HEK293 (cell line): ENCODE measurements around the gene FBXO45.

Experiments used
- ELK4 ChIP-seq: IDR thresholded peaks from 2 replicates; pipeline ENCODE4 v1.6.1; 2011; ENCODE audit warnings: mild to moderate bottlenecking, low read depth, low read length, borderline replicate concordance
- GFI1B ChIP-seq: fragments of 450-650 bp; formaldehyde crosslinking; IDR thresholded peaks from 2 replicates; pipeline ENCODE4 v1.5.1; 2016; ENCODE audit warnings: missing biosample characterization, missing genetic modification characterization
- HOXC10 ChIP-seq: sonication (generic); formaldehyde crosslinking; IDR thresholded peaks from 2 replicates; pipeline ENCODE4 v1.8.1; 2023; ENCODE audit warnings: mild to moderate bottlenecking, missing genetic modification reagents
- INSM2 ChIP-seq: fragments of 450-650 bp; formaldehyde crosslinking; IDR thresholded peaks from 2 replicates; pipeline ENCODE4 v1.5.1; 2016; ENCODE audit warnings: missing biosample characterization, missing genetic modification characterization
- PATZ1 ChIP-seq: fragments of 450-650 bp; formaldehyde crosslinking; IDR thresholded peaks from 2 replicates; pipeline ENCODE4 v1.5.1; 2016; ENCODE audit warnings: missing biosample characterization, missing genetic modification characterization
- PRDM2 ChIP-seq: fragments of 450-650 bp; formaldehyde crosslinking; IDR thresholded peaks from 2 replicates; pipeline ENCODE4 v1.5.1; 2016; ENCODE audit warnings: missing biosample characterization, missing genetic modification characterization, borderline replicate concordance
- SP7 ChIP-seq: fragments of 450-650 bp; formaldehyde crosslinking; IDR thresholded peaks from 2 replicates; pipeline ENCODE4 v1.5.1; 2016; ENCODE audit warnings: missing biosample characterization, missing genetic modification characterization
- ZBTB1 ChIP-seq: fragments of 450-650 bp; formaldehyde crosslinking; IDR thresholded peaks from 2 replicates; pipeline ENCODE4 v1.5.1; 2016; ENCODE audit warnings: missing biosample characterization, missing genetic modification characterization
- ZBTB26 ChIP-seq: fragments of 450-650 bp; formaldehyde crosslinking; optimal IDR thresholded peaks from 2 replicates; pipeline ENCODE3; 2016; ENCODE audit warnings: missing biosample characterization, mild to moderate bottlenecking, missing genetic modification characterization
- ZNF174 ChIP-seq: fragments of 450-650 bp; formaldehyde crosslinking; IDR thresholded peaks from 2 replicates; pipeline ENCODE4 v1.5.0; 2017; ENCODE audit warnings: missing biosample characterization, mild to moderate bottlenecking, missing genetic modification characterization
- ZNF19 ChIP-seq: fragments of 450-650 bp; formaldehyde crosslinking; IDR thresholded peaks from 2 replicates; pipeline ENCODE4; 2016; ENCODE audit warnings: missing biosample characterization, missing genetic modification characterization, low read depth
- ZNF214 ChIP-seq: fragments of 450-650 bp; formaldehyde crosslinking; IDR thresholded peaks from 2 replicates; pipeline ENCODE4 v1.5.1; 2017; ENCODE audit warnings: missing biosample characterization, mild to moderate bottlenecking, missing genetic modification characterization, borderline replicate concordance
- ZNF280C ChIP-seq: fragments of 450-650 bp; formaldehyde crosslinking; IDR thresholded peaks from 2 replicates; pipeline ENCODE4 v1.5.1; 2016; ENCODE audit warnings: missing biosample characterization, missing genetic modification characterization
- ZNF473 ChIP-seq: fragments of 450-650 bp; formaldehyde crosslinking; IDR thresholded peaks from 2 replicates; pipeline ENCODE4 v1.5.1; 2017; ENCODE audit warnings: missing biosample characterization, missing genetic modification characterization
- ZNF518A ChIP-seq: fragments of 450-650 bp; formaldehyde crosslinking; conservative IDR thresholded peaks from 2 replicates; pipeline ENCODE4 v1.5.1; 2016; ENCODE audit warnings: low read depth, missing biosample characterization, missing genetic modification characterization
- ZNF548 ChIP-seq: fragments of 450-650 bp; formaldehyde crosslinking; IDR thresholded peaks from 2 replicates; pipeline ENCODE4 v1.5.1; 2016; ENCODE audit warnings: missing biosample characterization, missing genetic modification characterization
- ZNF549 ChIP-seq: fragments of 450-650 bp; IDR thresholded peaks from 2 replicates; pipeline ENCODE4 v1.5.1; 2018; ENCODE audit warnings: missing biosample characterization, missing genetic modification characterization, mild to moderate bottlenecking, inconsistent platforms, moderate library complexity
- ZNF76 ChIP-seq: fragments of 450-650 bp; formaldehyde crosslinking; IDR thresholded peaks from 2 replicates; pipeline ENCODE4; 2016; ENCODE audit warnings: low read depth, missing biosample characterization, missing genetic modification characterization, borderline replicate concordance

Gene FBXO45

GRCh38 chr3:196568246-196569002 lies at the start of gene FBXO45, which contains the start of gene WDR53 (continued):
- TF ChIP-seq ZNF518A (0 out of 2 replicates have a peak, but pooled peaks have one; percentile 46), INSM2 (peak; percentile 77), ZNF174 (tag by site-specific recombination) (no peak), SP7 (tag by site-specific recombination) (peak; percentile 71), ZNF548 (tag by site-specific recombination) (no peak), PRDM2 (tag by site-specific recombination) (no peak), PATZ1 (tag by site-specific recombination) (no peak), ZBTB26 (peak; percentile 92), ZBTB1 (peak; percentile 46; the same call in 1 of the 2 replicates), ZNF214 (tag by site-specific recombination) (no peak), ZNF76 (peak; percentile 91), ZNF19 (tag by site-specific recombination) (no peak), ELK4 (no peak), GFI1B (tag by site-specific recombination) (no peak), ZNF549 (no peak), ZNF473 (tag by site-specific recombination) (no peak), HOXC10 (CRISPR knock-in tag) (no peak), ZNF280C (no peak)
